ENCODE results near the gene ZNF653.
"Not testable (repeated sequence)": the region's sequence is repeated elsewhere in the genome, so short reads cannot be mapped to it uniquely, and the experiment has no call there.

The ZNF653 gene

GRCh38 chr19:11481534-11482383 lies 23.9 kb downstream of the ZNF653 start:
- peak; percentile 98 for DNase-seq (ENCODE audit: insufficient read length, low spot score)
- peak; percentile 33; the same call in 1 of the 2 replicates for TF ChIP-seq POLR2A (IDR thresholded peaks at IDR 0.05; ENCODE audit: low read depth, low read length)
- FAIRE-seq, result peak; percentile 60

DNA sequence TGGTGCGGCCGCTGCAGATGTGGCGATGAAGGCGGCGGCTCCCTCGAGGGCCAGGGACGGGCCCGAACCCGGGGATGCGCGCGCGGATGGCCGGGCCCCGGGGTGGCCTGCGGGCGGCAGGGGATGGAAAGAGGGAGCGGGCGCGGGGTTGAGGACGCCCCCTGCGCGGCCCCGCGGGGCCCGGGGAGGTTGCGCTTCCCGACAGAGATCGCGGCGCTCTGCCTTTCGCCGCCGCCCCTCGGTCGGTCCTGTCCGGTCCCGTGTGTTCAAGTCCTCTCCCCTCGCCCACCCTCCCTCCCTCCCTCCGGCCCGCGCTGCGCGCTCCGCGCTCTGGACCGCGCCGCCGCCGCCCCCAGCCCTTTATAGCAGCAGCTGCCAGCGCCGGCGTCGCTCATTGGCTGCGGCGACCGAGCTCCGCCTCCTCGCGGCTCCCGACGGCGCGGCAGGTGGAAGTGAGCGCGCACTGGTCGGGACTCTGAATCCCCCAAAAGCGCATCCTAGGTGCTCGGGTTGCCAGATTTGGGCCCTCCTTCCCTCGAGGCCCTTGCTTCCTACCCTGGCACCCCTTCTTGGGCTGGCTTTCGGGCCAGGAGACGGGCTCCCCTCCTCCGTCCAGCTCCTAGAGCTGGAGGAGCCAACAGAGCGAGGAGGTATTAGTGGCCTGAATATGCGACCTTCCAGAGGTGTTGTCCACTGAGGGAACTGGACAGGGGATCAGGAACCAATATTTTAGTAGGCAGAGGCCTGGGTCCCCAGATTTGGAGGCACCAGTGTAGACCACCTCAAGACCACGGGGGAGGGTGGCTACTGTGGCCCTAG lies 24.7 kb downstream of the ZNF653 start, which contains the start of gene ELAVL3:
TSS of gene ELAVL3 (minus strand) at position 332 of the 819 bp plus-strand sequence. CDS start 438 bp downstream, outside the sequence.
- DNase-seq (ENCODE audit: insufficient read length, low spot score), result no peak
- no peak for TF ChIP-seq POLR2A (IDR thresholded peaks at IDR 0.05; ENCODE audit: low read depth, low read length)
- FAIRE-seq, result no peak

DNA sequence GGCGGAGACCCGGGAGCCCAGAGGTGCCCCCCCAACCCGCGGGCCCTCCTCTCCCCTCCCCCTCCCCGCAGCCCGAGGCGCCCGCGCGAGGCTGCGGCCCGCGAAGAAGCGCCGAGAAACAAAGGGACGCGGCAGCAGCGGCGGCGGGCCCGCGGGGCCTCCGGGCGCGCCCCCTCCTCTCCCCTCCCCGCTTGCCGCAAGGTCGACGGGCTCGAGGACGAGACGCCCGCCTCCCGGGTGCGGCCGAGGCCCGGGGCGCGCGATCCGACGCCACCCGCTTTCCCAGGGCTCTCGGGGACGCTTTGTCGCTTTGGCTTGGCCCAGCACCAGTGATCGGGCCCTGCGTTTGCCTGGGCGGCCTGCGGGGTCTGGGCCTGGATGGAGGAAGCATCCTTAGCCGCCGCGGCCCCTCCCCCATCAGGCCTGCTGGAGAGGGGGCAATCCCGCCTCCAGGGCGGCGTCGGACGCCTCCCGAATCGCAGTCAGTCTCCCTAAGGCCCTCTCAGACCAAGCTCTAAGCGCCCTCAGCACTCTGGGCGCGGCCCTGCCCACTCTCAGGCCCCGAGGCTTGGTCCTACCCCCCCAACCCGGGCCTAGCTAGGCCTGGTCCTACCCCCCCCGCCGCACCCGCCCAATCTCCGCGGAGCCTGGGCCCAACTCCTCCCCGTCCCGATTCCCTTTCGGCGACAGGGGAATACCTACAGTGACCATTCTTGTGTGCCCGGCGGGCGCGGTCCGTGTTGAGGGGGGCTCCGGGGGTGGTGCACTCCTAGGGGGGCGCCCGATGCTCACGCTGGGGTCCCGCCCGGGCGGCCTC lies 25.5 kb downstream of the ZNF653 start:
- TF ChIP-seq POLR2A (IDR thresholded peaks at IDR 0.05; ENCODE audit: low read depth, low read length), result no peak
- DNase-seq (ENCODE audit: insufficient read length, low spot score), result no peak
- no peak for FAIRE-seq

DNA sequence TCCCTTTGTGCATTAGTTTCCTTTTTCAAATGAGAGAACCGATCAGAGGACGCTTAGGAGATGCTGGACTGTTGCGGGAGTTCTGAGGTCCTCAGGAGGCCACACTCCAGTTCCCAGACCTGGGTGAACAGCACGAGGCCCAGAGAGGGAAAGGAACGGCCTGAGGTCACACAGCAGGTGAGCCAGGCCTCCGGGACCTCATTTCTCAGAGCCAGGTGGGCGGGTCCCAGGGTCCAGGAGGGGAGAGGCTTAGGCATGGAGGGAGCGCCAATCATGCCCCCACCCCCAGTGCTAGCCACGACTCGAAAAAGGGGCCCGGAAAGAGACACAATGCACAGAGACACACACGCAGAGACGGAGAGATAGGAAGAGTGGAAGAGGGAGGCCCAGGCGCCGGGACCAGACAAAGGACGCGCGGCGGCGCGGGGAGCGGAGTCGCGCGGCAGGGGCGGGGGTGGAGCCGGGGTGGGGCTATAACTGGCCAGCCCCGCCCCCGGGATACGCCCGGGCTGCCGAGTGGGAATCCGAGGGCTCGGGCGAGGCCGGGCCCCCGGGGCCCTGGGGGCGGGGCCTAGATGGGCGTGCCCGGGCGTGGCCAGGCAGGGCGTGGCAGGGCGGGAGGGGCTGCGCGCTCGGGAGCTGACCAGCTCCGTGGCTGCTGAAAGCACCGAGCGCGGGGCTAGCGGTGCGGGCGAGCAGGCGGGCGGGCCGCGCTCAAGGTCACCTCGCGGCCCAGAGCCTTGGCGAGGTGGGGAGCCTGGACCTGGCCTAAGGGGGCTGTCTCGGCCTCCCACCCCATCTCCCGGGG lies 26.3 kb downstream of the ZNF653 start:
- no peak for TF ChIP-seq POLR2A (IDR thresholded peaks at IDR 0.05; ENCODE audit: low read depth, low read length)
- no peak for FAIRE-seq
- DNase-seq (ENCODE audit: insufficient read length, low spot score), result no peak

GRCh38 chr19:11478167-11479089 lies 27.2 kb downstream of the ZNF653 start:
- no peak for TF ChIP-seq POLR2A (IDR thresholded peaks at IDR 0.05; ENCODE audit: low read depth, low read length)
- no peak for FAIRE-seq
- DNase-seq (ENCODE audit: insufficient read length, low spot score), result no peak

- DNase-seq (ENCODE audit: insufficient read length, low spot score) (no peak), FAIRE-seq (no peak)
- no peak for TF ChIP-seq POLR2A (IDR thresholded peaks at IDR 0.05; ENCODE audit: low read depth, low read length)
These were observed 29.8 kb downstream of the ZNF653 start for GRCh38 chr19:11475861-11476260.

GRCh38 chr19:11475343-11475742 lies 30.3 kb downstream of the ZNF653 start:
- FAIRE-seq; DNase-seq (ENCODE audit: insufficient read length, low spot score): not testable (repeated sequence)

- no peak for TF ChIP-seq POLR2A (IDR thresholded peaks at IDR 0.05; ENCODE audit: low read depth, low read length)
- FAIRE-seq (no peak), DNase-seq (ENCODE audit: insufficient read length, low spot score) (no peak)
These were observed 31.9 kb downstream of the ZNF653 start for GRCh38 chr19:11473725-11474124.

- FAIRE-seq; DNase-seq (ENCODE audit: insufficient read length, low spot score): not testable (repeated sequence)
These were observed 37.3 kb downstream of the ZNF653 start for GRCh38 chr19:11468266-11468845.

DNA sequence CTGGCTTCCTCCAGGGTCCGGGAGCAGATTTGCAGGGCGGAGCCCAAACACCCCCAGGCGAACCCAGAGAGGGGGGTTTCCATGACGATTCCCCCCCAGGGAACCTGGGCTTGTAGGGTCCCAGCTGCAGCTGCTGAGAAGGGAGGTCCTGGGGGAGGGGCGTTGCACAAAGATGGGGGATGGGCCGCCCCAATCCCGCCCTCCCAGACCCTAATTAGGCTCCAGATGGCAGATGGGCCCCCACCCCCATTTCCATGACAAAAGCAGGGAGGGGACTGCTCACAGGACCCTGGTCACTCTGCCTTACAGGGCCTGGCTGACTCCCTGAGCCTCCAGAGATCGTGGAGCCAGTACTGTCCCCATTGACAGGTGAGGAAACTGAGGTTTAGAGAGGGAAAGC lies 40.0 kb downstream of the ZNF653 start:
- DNase-seq (ENCODE audit: insufficient read length, low spot score) (no peak), FAIRE-seq (no peak)
- TF ChIP-seq POLR2A (IDR thresholded peaks at IDR 0.05; ENCODE audit: low read depth, low read length), result no peak

DNA sequence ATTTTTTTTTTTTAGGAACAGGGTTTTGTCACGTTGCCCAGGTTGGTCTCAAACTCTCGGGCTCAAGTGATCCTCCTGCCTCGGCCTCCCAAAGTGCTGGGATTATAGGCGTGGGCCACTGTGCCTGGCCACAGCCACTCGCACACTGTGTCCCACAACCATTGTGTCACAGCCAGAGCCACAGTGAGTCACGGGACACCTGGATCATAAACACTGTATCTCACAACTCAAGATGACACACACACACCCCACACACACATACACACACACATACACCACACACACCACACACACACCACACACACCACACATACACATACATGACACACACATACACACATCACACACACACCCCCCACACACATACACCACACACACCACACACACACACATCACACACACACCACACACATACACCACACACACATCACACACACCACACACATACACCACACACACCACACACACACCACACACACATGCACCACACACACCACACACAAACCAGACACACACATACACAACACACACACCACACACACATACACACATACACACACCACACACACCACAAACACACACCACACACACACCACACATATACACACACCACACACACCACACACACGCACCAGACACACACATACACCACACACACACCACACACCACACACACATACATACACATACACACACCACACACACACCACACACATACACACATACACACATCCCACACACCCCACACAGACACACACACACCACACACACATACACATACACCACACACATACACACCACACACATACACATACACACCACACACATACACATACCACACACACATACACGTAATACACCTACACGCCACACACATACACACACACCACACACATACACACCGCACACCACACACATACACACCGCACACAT lies 41.0 kb downstream of the ZNF653 start:
- FAIRE-seq (no peak), DNase-seq (ENCODE audit: insufficient read length, low spot score) (no peak)
- TF ChIP-seq POLR2A (IDR thresholded peaks at IDR 0.05; ENCODE audit: low read depth, low read length), result no peak

Measured in H54 (cell line).